Muscle layer of colon (tissue), 2 donors: ENCODE measurements around the gene HSDL2.

Source experiments
- H3K27ac ChIP-seq: one replicate; pipeline ENCODE4 v1.7.0; 2013; ENCODE audit warnings: low read depth, mild to moderate bottlenecking, low read length, moderate library complexity
- H3K27me3 ChIP-seq, 2 donors: one replicate each; pipeline ENCODE4 v1.7.0; 2013; ENCODE audit warnings: low read length in 2 of 2, mild to moderate bottlenecking in 2 of 2; ENCODE audit not compliant: insufficient read depth in 2 of 2, control insufficient read depth in 1 of 2
- H3K36me3 ChIP-seq: one replicate; pipeline ENCODE4 v1.7.0; 2013; ENCODE audit warnings: mild to moderate bottlenecking, low read length; ENCODE audit not compliant: insufficient read depth
- H3K4me1 ChIP-seq: one replicate; pipeline ENCODE4 v1.7.0; 2013; ENCODE audit warnings: mild to moderate bottlenecking, low read length; ENCODE audit not compliant: insufficient read depth
- H3K4me3 ChIP-seq, 2 donors: one replicate each; pipeline ENCODE4 v1.7.0; 2013; ENCODE audit warnings: low read length in 2 of 2, low read depth in 1 of 2, mild to moderate bottlenecking in 1 of 2, moderate library complexity in 1 of 2
- H3K9ac ChIP-seq: one replicate; pipeline ENCODE4 v1.7.0; 2013; ENCODE audit warnings: low read length
- H3K9me3 ChIP-seq: one replicate; pipeline ENCODE4 v1.7.0; 2013; ENCODE audit warnings: mild to moderate bottlenecking, low read length
- donor health status: abdominal sarcoma.
- donor health status: Adenocarcinoma of cecum.

The HSDL2 gene

DNA sequence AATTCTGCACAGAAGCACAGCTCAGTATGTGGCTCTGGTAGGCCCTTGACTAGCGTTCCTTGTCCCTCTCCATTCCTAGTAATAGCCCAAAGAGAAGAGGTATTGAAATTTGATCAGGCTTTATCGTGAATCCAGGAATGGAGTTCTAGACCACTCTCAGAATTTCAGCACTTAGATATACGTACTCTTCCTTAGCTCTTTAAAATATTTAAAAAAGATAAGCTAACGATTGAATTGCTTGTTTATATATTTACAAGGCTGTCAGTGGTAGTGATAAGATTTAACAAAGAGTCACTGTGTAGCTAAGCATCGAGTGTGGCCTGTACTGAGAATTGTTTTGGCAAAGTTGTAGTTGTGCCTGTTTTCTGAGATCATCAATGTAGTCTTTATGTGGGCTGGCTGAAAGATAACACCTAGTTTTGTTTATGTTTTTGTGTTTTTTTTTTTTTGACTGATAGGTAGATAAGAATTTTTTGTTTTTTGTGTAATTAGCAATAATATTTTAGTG, 109.2 kb downstream of the HSDL2 start:
- Histone ChIP-seq H3K9me3 (peaks cover 4% of the 10 kb centered on the region), H3K4me3 (no peak overlapping the region), H3K27ac (no peak overlapping the region), H3K4me1 (peaks cover 5% of the 10 kb centered on the region), H3K27me3 (no peaks in the 10 kb centered on the region), H3K9ac (no peak overlapping the region), H3K36me3 (no peaks in the 10 kb centered on the region)

DNA sequence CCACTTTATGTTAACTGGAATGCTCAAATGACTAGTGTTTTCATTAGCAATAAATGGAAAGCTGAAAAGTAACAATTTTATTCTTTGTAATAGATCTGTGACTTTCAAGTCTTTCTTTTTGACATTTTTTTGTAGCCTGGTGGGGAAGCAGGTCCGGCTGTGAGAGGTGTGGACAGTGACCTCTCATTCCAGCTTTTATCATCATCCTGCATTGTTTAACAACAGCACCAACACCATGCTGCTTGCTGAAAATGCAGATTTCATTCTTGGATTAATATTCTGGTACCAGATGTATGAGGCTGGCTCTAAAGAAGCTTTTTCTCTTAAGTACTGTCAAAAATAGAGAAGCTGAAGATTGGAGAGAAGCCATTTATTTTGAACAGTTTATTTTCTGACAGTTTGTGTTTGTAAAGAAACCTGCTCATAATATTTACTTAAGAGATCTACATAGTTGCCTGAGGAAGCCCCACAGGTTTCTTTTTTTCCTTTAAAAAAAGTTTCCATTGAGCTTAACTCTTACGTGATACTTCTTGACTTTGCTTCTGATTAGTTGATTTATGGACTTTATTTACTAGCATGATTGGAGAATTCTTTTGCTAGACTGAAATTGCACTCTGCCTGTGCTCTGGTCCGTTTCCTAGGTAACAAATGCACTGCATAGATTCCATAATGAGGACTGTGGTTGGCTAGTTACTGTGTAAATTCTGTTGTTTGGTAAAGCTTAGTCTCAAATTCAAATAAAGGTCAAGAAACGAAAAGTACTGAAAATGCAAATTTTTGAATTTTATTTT, 110.2 kb downstream of the HSDL2 start:
- Histone ChIP-seq H3K4me3 (no peak overlapping the region), H3K27ac (no peak overlapping the region), H3K9ac (no peak overlapping the region), H3K27me3 (no peaks in the 10 kb centered on the region), H3K36me3 (no peaks in the 10 kb centered on the region), H3K4me1 (peaks cover 5% of the 10 kb centered on the region), H3K9me3 (peaks cover 9% of the 10 kb centered on the region)

DNA sequence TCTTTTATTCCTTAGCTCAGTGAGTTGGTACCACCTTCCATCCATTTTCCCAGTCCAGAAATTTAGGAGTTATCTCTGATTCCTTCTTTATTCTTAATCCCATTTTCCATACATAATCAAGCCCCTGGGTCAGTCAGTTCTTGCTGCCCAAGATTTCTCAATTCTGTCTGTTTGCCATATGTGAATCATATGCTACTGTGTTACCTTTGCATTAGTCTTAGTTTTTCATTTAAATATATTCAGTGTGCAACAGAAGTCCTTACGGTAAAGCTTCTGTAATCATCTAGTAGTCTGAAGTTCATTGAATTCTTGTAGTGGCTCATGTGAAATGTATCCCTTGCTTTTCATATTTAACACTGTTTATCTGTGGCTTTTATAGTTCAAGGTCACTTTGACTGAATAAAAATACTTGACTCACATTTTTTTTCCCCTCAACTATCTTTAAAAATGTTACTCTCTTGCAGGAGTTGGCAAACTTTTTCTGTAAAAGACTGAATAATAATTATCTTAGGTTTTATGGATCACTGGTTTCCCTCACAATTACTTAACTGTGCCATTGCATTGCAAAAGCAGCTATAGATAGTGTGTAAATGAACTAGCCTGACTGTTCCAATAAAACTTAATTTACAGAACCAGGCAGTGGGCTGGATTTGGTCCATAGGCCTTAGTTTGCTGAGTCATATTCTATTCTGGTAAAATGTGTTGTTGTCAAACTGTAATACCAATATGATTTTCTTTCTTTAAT, 113.7 kb downstream of the HSDL2 start:
- Histone ChIP-seq H3K27me3 (no peaks in the 10 kb centered on the region), H3K9ac (no peak overlapping the region), H3K4me3 (no peak overlapping the region), H3K27ac (no peak overlapping the region), H3K4me1 (no peaks in the 10 kb centered on the region), H3K9me3 (peaks cover 9% of the 10 kb centered on the region), H3K36me3 (no peaks in the 10 kb centered on the region)

DNA sequence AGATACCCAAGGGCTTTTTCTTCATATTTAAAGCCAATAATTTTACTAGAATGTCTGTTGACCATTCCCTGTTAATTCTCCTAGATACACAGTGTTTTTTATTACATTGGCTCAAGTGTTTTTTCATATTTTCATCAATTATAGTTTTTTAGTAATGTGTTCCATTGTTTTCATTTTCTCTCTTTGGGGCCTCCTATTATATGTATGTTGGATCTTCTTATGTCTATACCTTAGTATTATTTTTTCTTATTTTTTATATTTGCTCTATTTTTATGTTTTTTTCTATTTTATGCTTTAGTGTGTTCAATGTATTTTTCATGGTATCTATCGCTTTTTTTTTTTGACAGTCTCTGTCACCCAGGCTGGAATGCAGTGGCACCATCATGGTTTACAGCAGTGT, 114.2 kb downstream of the HSDL2 start:
- no peak overlapping the region for H3K9ac ChIP-seq
- peaks cover 9% of the 10 kb centered on the region for H3K9me3 ChIP-seq
- no peaks in the 10 kb centered on the region for H3K4me1 ChIP-seq
- no peak overlapping the region for H3K4me3 ChIP-seq
- H3K27ac ChIP-seq: no peak overlapping the region
- no peaks in the 10 kb centered on the region for H3K27me3 ChIP-seq
- H3K36me3 ChIP-seq: no peaks in the 10 kb centered on the region

DNA sequence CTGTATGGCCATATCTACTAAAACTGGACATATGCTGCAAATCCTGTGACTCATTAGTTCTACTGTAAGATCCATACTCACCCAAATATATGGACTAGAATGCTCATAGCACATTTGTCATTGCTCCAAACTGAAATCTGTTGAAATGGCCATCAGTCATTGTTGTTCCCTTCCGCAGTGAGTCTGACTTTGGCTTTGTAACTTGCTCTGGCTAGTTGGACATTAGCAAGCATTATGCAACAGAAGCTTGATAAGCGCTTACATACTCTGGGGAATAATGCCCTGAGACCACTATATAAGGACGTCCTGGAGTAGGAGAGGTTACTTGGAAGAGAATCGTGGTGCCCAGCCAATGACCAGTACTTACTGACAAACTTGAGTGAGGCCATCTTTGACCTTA, 115.7 kb downstream of the HSDL2 start:
- Histone ChIP-seq H3K4me1 (no peaks in the 10 kb centered on the region), H3K9me3 (peaks cover 9% of the 10 kb centered on the region), H3K36me3 (no peaks in the 10 kb centered on the region), H3K27ac (no peak overlapping the region), H3K27me3 (no peaks in the 10 kb centered on the region), H3K4me3 (no peak overlapping the region), H3K9ac (no peak overlapping the region)

DNA sequence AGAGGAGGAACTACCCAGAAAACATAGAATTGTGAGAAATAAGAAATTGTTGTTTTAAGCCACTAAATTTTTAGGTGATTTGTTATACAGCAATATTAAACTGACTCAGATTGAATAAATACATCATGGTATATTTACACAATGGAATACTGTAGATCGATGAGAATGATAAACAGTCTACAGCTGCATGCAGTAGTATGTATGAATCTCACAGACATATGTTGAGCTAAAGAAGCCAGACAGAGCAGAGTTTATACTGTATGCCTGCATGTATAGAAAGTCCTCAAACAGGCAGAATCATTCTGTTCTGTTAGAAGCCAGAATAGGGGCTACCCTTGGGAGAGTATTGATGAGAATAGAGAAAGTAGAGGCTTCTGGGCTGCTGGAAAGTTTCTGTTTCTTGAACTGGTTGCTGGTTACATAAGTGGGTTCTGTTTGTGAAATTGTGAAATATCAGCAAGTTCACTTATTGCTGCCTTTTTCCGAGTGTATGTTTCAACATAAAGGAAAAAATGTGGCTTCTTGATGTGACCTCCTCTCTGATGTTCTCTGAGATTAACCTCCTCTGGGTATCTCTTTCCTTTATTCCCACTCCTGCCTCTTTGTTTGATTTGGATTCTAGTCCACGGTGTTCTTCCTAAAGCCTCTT, 116.3 kb downstream of the HSDL2 start:
- H3K9me3 ChIP-seq: peaks cover 9% of the 10 kb centered on the region
- no peaks in the 10 kb centered on the region for H3K27me3 ChIP-seq
- H3K4me1 ChIP-seq: no peaks in the 10 kb centered on the region
- H3K27ac ChIP-seq: no peak overlapping the region
- no peak overlapping the region for H3K4me3 ChIP-seq
- H3K9ac ChIP-seq: no peak overlapping the region
- no peaks in the 10 kb centered on the region for H3K36me3 ChIP-seq

DNA sequence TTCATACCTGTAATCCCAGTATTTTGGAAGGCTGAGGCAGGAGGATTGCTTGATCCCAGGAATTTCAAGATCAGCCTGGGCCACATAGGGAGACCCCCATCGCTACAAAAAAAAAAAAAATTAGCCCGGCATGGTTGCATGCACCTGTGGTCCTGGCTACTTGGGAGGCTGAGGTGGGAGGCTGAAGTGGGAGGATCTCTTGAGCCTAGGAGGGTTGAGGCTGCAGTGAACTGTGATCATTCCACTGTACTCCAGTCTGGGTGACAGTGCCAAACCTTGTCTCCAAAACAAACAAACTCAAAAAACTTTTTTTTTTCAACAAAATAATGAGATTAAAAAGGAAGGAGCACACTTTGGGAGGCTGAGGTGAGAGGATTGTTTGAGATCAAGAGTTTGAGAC, 120.9 kb downstream of the HSDL2 start:
- Histone ChIP-seq H3K4me1 (no peaks in the 10 kb centered on the region), H3K4me3 (no peak overlapping the region), H3K9ac (no peak overlapping the region), H3K9me3 (no peaks in the 10 kb centered on the region), H3K27me3 (no peaks in the 10 kb centered on the region), H3K27ac (no peak overlapping the region), H3K36me3 (no peaks in the 10 kb centered on the region)

DNA sequence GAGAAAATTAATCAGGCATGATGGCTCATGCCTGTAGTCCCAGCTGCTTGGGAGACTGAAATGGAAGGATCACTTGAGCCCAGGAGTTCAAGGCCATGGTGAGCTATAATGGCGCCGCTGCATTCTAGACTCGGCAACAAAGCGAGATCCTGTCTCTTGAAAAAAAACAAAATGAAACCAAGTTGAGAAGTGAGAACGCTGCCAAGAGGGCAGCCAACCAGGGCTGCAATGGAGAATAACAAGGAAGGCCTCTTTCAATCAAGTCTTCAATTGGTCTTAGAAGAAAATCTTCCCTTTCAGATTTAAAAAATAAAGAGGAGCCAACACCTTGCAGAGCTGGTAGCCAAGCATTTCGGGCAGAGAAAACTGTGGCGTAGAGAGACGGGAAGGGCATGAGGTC, 121.4 kb downstream of the HSDL2 start:
- no peaks in the 10 kb centered on the region for H3K27me3 ChIP-seq
- no peak overlapping the region for H3K27ac ChIP-seq
- H3K9ac ChIP-seq: no peak overlapping the region
- no peaks in the 10 kb centered on the region for H3K4me1 ChIP-seq
- no peak overlapping the region for H3K4me3 ChIP-seq
- H3K9me3 ChIP-seq: no peaks in the 10 kb centered on the region
- H3K36me3 ChIP-seq: no peaks in the 10 kb centered on the region

DNA sequence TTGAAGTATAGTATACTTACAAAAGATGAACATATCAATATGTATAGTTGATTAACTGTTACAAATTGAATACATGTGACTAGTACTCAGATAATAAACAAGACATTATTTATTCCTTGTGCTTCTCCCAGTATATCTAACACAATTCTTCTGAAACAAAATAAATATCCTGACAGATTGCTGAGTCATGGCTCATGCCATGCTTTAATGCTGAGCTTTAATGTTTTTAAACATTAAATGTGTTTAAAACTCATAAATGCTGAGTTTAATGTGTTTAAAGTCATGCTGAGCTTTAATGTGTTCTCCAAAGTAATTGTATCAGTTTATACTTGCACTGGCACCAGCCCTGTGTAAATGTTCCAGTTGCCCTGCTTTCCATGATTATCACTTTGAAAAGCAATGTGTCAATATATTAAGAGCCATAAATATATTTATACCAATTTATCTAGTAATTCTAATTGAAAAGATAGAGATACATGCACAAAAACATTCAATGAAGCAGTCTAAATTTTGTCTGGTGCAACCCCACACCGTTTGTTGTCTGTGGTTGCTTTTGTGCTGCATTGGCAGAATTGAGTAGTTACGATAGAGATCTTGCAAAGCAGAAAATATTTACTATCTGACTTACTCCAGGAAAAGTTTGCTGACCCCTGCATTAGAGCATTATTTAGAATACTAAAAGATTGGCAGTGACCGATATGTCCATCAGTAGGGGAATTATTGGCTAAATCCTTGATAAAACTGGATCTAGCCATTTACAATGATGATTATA, 122.5 kb downstream of the HSDL2 start:
- Histone ChIP-seq H3K4me3 (no peak overlapping the region), H3K9me3 (no peaks in the 10 kb centered on the region), H3K27me3 (no peaks in the 10 kb centered on the region), H3K36me3 (no peaks in the 10 kb centered on the region), H3K4me1 (no peaks in the 10 kb centered on the region), H3K9ac (no peak overlapping the region), H3K27ac (no peak overlapping the region)

DNA sequence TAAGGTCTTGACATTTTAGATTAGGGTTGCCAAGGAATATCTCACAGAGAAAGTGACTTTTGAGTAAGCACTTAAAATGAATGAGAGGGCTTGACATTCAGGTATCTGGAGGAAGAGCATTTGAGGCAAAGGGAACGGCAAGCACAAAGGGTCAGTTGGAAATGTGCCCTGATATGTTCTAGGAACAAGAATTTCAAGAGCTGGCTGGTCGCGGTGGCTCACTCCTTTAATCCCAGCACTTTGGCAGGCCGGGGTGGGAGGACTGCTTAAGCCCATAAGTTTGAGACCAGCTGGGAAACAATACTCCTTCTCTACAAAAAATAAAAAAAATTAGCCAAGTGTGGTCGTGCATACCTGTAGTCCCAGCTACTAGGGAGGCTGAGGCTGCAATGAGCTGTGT, 123.3 kb downstream of the HSDL2 start:
- no peak overlapping the region for H3K27ac ChIP-seq
- no peaks in the 10 kb centered on the region for H3K4me1 ChIP-seq
- H3K4me3 ChIP-seq: no peak overlapping the region
- H3K9ac ChIP-seq: no peak overlapping the region
- no peaks in the 10 kb centered on the region for H3K9me3 ChIP-seq
- no peaks in the 10 kb centered on the region for H3K36me3 ChIP-seq
- no peaks in the 10 kb centered on the region for H3K27me3 ChIP-seq

DNA sequence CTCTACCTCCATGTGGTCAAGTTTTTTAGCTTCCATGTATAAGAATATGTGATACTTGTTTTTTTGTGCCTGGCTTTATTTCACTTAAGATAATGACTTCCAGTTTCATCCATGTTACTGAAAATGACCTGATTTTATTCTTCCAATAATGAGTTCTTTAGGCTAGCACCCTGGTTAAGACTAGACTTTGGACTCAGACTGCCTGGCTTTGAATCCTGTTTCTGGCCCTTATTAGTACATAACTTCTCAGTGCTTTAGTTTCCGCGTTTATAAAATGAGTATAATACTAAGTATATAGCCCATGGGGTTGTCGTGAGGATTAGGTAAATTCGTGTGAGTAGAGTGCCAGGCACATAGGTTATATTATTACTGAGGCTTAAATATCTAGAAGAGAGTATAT, 125.2 kb downstream of the HSDL2 start:
- H3K9ac ChIP-seq: no peak overlapping the region
- no peaks in the 10 kb centered on the region for H3K36me3 ChIP-seq
- no peaks in the 10 kb centered on the region for H3K4me1 ChIP-seq
- H3K4me3 ChIP-seq: no peak overlapping the region
- H3K27ac ChIP-seq: no peak overlapping the region
- H3K27me3 ChIP-seq: no peaks in the 10 kb centered on the region
- no peaks in the 10 kb centered on the region for H3K9me3 ChIP-seq
